ENCODE results near the gene TMEM42. TPM values are rescaled to one million over a fixed set of nuclear protein-coding genes. Genes with fewer than 3 reads are reported as not detected.

Gene TMEM42
- total and polyA plus RNA-seq, 5 donors from 2014 or later, result 15.2 to 54.4 (median 41.3) TPM

- H3K4me3 ChIP-seq (ENCODE audit: low read depth, low read length), result no peak overlapping the region
- no peaks in the 10 kb centered on the region for H3K4me1 ChIP-seq (ENCODE audit: control insufficient read depth, insufficient read depth, low read length, poor library complexity, severe bottlenecking)
- Mint-ChIP-seq H3K27ac (no peak overlapping the region), H3K27me3 (peaks cover 6% of the 10 kb centered on the region), H3K4me3 (no peak overlapping the region), H3K36me3 (peaks cover 10% of the 10 kb centered on the region), H3K4me1 (no peaks in the 10 kb centered on the region), H3K9me3 (peaks cover 0 to 2% (median 0%) of the 10 kb centered on the region in 7 donors)
- H3K9me3 ChIP-seq (ENCODE audit: control insufficient read depth in 2 of 2, low read length in 2 of 2), result no peaks in the 10 kb centered on the region
- no peak for ATAC-seq (ENCODE audit: low read depth in 2 of 2)
- H3K27ac ChIP-seq (ENCODE audit: insufficient read depth, low read length, poor library complexity, severe bottlenecking), result no peak overlapping the region
- no peaks in the 10 kb centered on the region for H3K27me3 ChIP-seq (ENCODE audit: control insufficient read depth, insufficient read depth, low read length)
- H3K36me3 ChIP-seq (ENCODE audit: control insufficient read depth, insufficient read depth, low read length), result no peaks in the 10 kb centered on the region
- DNase-seq, result no peak
Observed at GRCh38 chr3:44914936-44915335, 53.2 kb downstream of the TMEM42 start.

Other genes with a start within 250 kb of the TMEM42 start
- 6.6 TPM for gene ZNF197, start 236.9 kb upstream of the TMEM42 start, total RNA-seq
- gene ZNF197, start 236.9 kb upstream of the TMEM42 start, polyA plus RNA-seq, result 1 to 10 TPM; 3.7 to 4.9 (median 4.3) TPM
- 0.96 TPM for gene ZNF35, start 213.2 kb upstream of the TMEM42 start, total RNA-seq
- gene ZNF35, start 213.2 kb upstream of the TMEM42 start, polyA plus RNA-seq, result 1 to 10 TPM in 1 of 4 donors, under 1 TPM in 2, not detected in 1; 0.52 to 1.2 (median 0.87) TPM
- gene ZNF502, start 149.3 kb upstream of the TMEM42 start, total RNA-seq, result 0.94 TPM
- 1 to 10 TPM; 1.3 to 4.2 (median 1.8) TPM for gene ZNF502, start 149.3 kb upstream of the TMEM42 start, polyA plus RNA-seq
- 0.67 TPM for gene ZNF501, start 132.3 kb upstream of the TMEM42 start, total RNA-seq
- gene ZNF501, start 132.3 kb upstream of the TMEM42 start, polyA plus RNA-seq, result 1 to 10 TPM; 1.8 to 2.9 (median 2.5) TPM
- 31.3 TPM for gene KIAA1143, start 100.3 kb upstream of the TMEM42 start, total RNA-seq
- 10 to 100 TPM; 22.8 to 30.9 (median 27.9) TPM for gene KIAA1143, start 100.3 kb upstream of the TMEM42 start, polyA plus RNA-seq
- 1.1 TPM for gene KIF15, start 100.1 kb upstream of the TMEM42 start, total RNA-seq
- gene KIF15, start 100.1 kb upstream of the TMEM42 start, polyA plus RNA-seq, result under 1 TPM; 0.27 to 0.90 (median 0.55) TPM
- not detected for gene TGM4, start 12.7 kb downstream of the TMEM42 start, total RNA-seq
- gene TGM4, start 12.7 kb downstream of the TMEM42 start, polyA plus RNA-seq, result under 1 TPM in 3 of 4 donors, not detected in 1; 0.06 to 0.14 (median 0.07) TPM
- gene ZDHHC3, start 114.3 kb downstream of the TMEM42 start, total RNA-seq, result 55.8 TPM
- gene ZDHHC3, start 114.3 kb downstream of the TMEM42 start, polyA plus RNA-seq, result 10 to 100 TPM; 36.8 to 45.3 (median 39.7) TPM
- gene EXOSC7, start 114.3 kb downstream of the TMEM42 start, total RNA-seq, result 32.8 TPM
- 10 to 100 TPM; 42.5 to 51.7 (median 43.7) TPM for gene EXOSC7, start 114.3 kb downstream of the TMEM42 start, polyA plus RNA-seq
- gene CLEC3B, start 164.4 kb downstream of the TMEM42 start, total RNA-seq, result 0.99 TPM
- under 1 TPM in 1 of 4 donors, not detected in 3; 0.29 TPM for gene CLEC3B, start 164.4 kb downstream of the TMEM42 start, polyA plus RNA-seq